Sigmoid colon (tissue), 4 donors: ENCODE measurements around the gene UPK1A.

Experiments
- EP300 ChIP-seq, 4 donors: sonication (generic); formaldehyde crosslinking; IDR thresholded peaks; one replicate each; pipeline ENCODE4 v1.6.1; 2017; ENCODE audit warnings: antibody characterized with exemption in 4 of 4
- POLR2A ChIP-seq, 2 donors: fragments of 450-650 bp; IDR thresholded peaks; one replicate each; pipeline ENCODE4 v1.6.1; 2016; ENCODE audit warnings: antibody characterized with exemption in 2 of 2, mild to moderate bottlenecking in 2 of 2, moderate library complexity in 2 of 2
- POLR2AphosphoS5 ChIP-seq, 4 donors: sonication (generic); formaldehyde crosslinking; IDR thresholded peaks; one replicate each; pipeline ENCODE4 v1.6.1; 2017; ENCODE audit warnings: antibody characterized with exemption in 4 of 4
- TF ChIP-seq, protein P1 (sequence below), 4 experiments: fragments of 450-650 bp in 3 of 4; fragments of 200-600 bp in 1 of 4; IDR thresholded peaks; one replicate each; pipeline ENCODE4 v1.5.1; 2016 to 2019; ENCODE audit warnings: antibody characterized with exemption in 4 of 4, mild to moderate bottlenecking in 3 of 4, moderate library complexity in 2 of 4

DNA sequence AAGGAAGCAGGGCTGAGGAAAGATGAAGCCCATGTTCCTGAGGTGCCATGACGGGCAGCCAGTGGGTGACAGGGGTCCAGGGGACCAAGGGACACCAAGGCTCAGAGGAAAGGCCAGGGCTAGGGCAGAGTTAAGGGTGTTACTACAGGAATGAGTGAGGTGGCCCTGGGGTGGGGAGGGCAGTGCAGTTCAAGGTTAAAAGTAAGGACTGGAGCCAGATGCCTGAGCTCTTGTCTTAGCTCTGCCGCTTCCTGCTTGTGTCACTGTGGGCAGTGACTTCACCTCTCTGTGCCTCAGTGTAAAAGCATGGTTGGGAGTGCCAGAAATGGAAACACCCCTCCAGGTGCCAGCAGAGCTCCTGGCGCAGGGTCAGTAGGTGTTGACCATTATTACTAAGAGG lies 29.7 kb upstream of the UPK1A start:
- TF ChIP-seq, protein P1, sequence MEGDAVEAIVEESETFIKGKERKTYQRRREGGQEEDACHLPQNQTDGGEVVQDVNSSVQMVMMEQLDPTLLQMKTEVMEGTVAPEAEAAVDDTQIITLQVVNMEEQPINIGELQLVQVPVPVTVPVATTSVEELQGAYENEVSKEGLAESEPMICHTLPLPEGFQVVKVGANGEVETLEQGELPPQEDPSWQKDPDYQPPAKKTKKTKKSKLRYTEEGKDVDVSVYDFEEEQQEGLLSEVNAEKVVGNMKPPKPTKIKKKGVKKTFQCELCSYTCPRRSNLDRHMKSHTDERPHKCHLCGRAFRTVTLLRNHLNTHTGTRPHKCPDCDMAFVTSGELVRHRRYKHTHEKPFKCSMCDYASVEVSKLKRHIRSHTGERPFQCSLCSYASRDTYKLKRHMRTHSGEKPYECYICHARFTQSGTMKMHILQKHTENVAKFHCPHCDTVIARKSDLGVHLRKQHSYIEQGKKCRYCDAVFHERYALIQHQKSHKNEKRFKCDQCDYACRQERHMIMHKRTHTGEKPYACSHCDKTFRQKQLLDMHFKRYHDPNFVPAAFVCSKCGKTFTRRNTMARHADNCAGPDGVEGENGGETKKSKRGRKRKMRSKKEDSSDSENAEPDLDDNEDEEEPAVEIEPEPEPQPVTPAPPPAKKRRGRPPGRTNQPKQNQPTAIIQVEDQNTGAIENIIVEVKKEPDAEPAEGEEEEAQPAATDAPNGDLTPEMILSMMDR (IDR thresholded peaks at IDR 0.05): no peak
- TF ChIP-seq POLR2AphosphoS5 (IDR thresholded peaks at IDR 0.05) (no peak), POLR2A (IDR thresholded peaks at IDR 0.05) (no peak), EP300 (IDR thresholded peaks at IDR 0.05) (no peak)
